ENCODE data around the gene SLC45A3. TPM values are rescaled to one million over a fixed set of nuclear protein-coding genes. Genes with fewer than 3 reads are reported as not detected.

The SLC45A3 gene
- total RNA-seq, 2 donors from 2014 or later: 0.64 to 5.1 TPM

- Mint-ChIP-seq H3K4me3 (peak overlapping the region; percentile 50), H3K27ac (no peak overlapping the region), H3K27me3 (no peaks in the 10 kb centered on the region), H3K4me1 (ENCODE audit: low read depth in 2 of 2) (no peaks in the 10 kb centered on the region), H3K9me3 (no peaks in the 10 kb centered on the region), H3K36me3 (no peaks in the 10 kb centered on the region)
- ATAC-seq (no peak), DNase-seq (ENCODE audit: low spot score) (no peak)
Measured at GRCh38 chr1:205690122-205690756, 9.9 kb upstream of the SLC45A3 start.

GRCh38 chr1:205689479-205689878 is 9.2 kb upstream of the SLC45A3 start:
- H3K36me3 Mint-ChIP-seq: no peaks in the 10 kb centered on the region
- no peaks in the 10 kb centered on the region for H3K27me3 Mint-ChIP-seq
- H3K27ac Mint-ChIP-seq: no peak overlapping the region
- H3K4me3 Mint-ChIP-seq: no peak overlapping the region
- H3K9me3 Mint-ChIP-seq: no peaks in the 10 kb centered on the region
- no peak for DNase-seq (ENCODE audit: low spot score)
- ATAC-seq: no peak
- H3K4me1 Mint-ChIP-seq (ENCODE audit: low read depth in 2 of 2): no peaks in the 10 kb centered on the region

- H3K4me3 Mint-ChIP-seq: no peak overlapping the region
- H3K27me3 Mint-ChIP-seq: no peaks in the 10 kb centered on the region
- H3K27ac Mint-ChIP-seq: no peak overlapping the region
- H3K4me1 Mint-ChIP-seq (ENCODE audit: low read depth in 2 of 2): no peaks in the 10 kb centered on the region
- H3K9me3 Mint-ChIP-seq: no peaks in the 10 kb centered on the region
- no peak for ATAC-seq
- no peaks in the 10 kb centered on the region for H3K36me3 Mint-ChIP-seq
- no peak for DNase-seq (ENCODE audit: low spot score)
Measured at GRCh38 chr1:205688171-205689080, 8.1 kb upstream of the SLC45A3 start.

GRCh38 chr1:205687242-205687641 is 6.9 kb upstream of the SLC45A3 start:
- DNase-seq (ENCODE audit: low spot score) (no peak), ATAC-seq (no peak)
- no peak overlapping the region for H3K27ac Mint-ChIP-seq
- H3K4me3 Mint-ChIP-seq: no peak overlapping the region
- no peaks in the 10 kb centered on the region for H3K9me3 Mint-ChIP-seq
- peaks cover 0 to 3% of the 10 kb centered on the region in 2 donors for H3K4me1 Mint-ChIP-seq (ENCODE audit: low read depth in 2 of 2)
- peaks cover 0 to 2% of the 10 kb centered on the region in 2 donors for H3K27me3 Mint-ChIP-seq
- no peaks in the 10 kb centered on the region for H3K36me3 Mint-ChIP-seq

- ATAC-seq (no peak), DNase-seq (ENCODE audit: low spot score) (no peak)
- no peaks in the 10 kb centered on the region for H3K9me3 Mint-ChIP-seq
- H3K27me3 Mint-ChIP-seq: peaks cover 10 to 15% of the 10 kb centered on the region in 2 donors
- peaks cover 23 to 24% of the 10 kb centered on the region in 2 donors for H3K4me1 Mint-ChIP-seq (ENCODE audit: low read depth in 2 of 2)
- H3K4me3 Mint-ChIP-seq: peak overlapping the region; percentile 75
- H3K36me3 Mint-ChIP-seq: no peaks in the 10 kb centered on the region
- H3K27ac Mint-ChIP-seq: peak overlapping the region in 1 of 2 donors; percentile 37
Measured at GRCh38 chr1:205681364-205681763, 1.1 kb upstream of the SLC45A3 start.

- H3K4me1 Mint-ChIP-seq (ENCODE audit: low read depth in 2 of 2): peaks cover 23 to 28% of the 10 kb centered on the region in 2 donors
- DNase-seq (ENCODE audit: low spot score): no peak
- peak overlapping the region; percentile 82 for H3K4me3 Mint-ChIP-seq
- no peak for ATAC-seq
- no peaks in the 10 kb centered on the region for H3K36me3 Mint-ChIP-seq
- peaks cover 10 to 15% of the 10 kb centered on the region in 2 donors for H3K27me3 Mint-ChIP-seq
- no peaks in the 10 kb centered on the region for H3K9me3 Mint-ChIP-seq
- peak overlapping the region in 1 of 2 donors; percentile 35 for H3K27ac Mint-ChIP-seq
Measured at GRCh38 chr1:205678286-205679111, 1.8 kb downstream of the SLC45A3 start.

DNA sequence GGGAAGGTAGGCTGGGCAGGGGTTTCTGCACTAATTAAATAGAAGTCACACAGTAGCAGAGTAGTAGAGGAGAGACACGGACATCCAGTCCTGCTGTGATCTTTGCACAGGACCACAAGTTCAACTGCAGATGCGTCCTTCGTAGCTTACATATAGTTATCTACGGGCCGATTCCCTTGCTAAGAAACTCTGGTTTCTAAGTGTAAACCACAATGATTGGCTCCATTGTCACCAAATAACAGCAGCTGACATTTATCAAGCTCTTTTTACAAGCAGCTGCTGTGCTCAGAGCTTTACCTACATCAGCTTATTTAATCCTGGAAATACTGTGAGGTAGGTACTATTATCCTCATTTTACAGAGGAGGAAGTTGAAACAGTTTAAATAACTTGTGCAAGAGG is 3.1 kb downstream of the SLC45A3 start:
- DNase-seq (ENCODE audit: low spot score) (no peak), ATAC-seq (no peak)
- Mint-ChIP-seq H3K27me3 (peaks cover 10 to 13% of the 10 kb centered on the region in 2 donors), H3K9me3 (no peaks in the 10 kb centered on the region), H3K4me3 (peak overlapping the region; percentile 30), H3K4me1 (ENCODE audit: low read depth in 2 of 2) (peaks cover 20 to 28% of the 10 kb centered on the region in 2 donors), H3K27ac (no peak overlapping the region), H3K36me3 (no peaks in the 10 kb centered on the region)

GRCh38 chr1:205676597-205676996 is 3.7 kb downstream of the SLC45A3 start:
- DNase-seq (ENCODE audit: low spot score) (no peak), ATAC-seq (no peak)
- Mint-ChIP-seq H3K36me3 (no peaks in the 10 kb centered on the region), H3K4me1 (ENCODE audit: low read depth in 2 of 2) (peaks cover 20 to 28% of the 10 kb centered on the region in 2 donors), H3K27ac (peak overlapping the region in 1 of 2 donors; percentile 49), H3K27me3 (peaks cover 10 to 12% of the 10 kb centered on the region in 2 donors), H3K9me3 (no peaks in the 10 kb centered on the region), H3K4me3 (no peak overlapping the region)

DNA sequence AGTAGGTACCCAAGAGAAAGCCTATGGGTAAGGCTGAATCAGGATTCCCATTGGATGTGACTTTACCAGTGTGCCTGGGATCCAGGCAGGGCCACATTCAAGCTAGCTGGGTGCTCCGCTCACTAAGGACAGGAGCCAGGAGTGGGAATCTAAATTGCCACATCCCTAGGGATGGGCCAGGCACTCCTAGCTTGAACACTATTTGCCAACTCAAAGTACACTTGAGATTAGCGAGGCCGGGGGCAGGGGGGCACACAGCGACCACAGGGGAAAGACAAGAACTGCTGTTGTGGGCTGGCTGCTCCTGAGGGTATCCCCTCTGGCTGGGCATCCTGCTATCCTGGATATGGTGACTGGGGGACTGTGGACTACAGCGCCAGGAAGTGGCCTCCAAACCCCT is 4.3 kb downstream of the SLC45A3 start:
- DNase-seq (ENCODE audit: low spot score) (no peak), ATAC-seq (no peak)
- no peak overlapping the region for H3K4me3 Mint-ChIP-seq
- no peaks in the 10 kb centered on the region for H3K36me3 Mint-ChIP-seq
- H3K27ac Mint-ChIP-seq: peak overlapping the region in 1 of 2 donors; percentile 49
- H3K4me1 Mint-ChIP-seq (ENCODE audit: low read depth in 2 of 2): peaks cover 20 to 27% of the 10 kb centered on the region in 2 donors
- peaks cover 4 to 6% of the 10 kb centered on the region in 2 donors for H3K27me3 Mint-ChIP-seq
- no peaks in the 10 kb centered on the region for H3K9me3 Mint-ChIP-seq

DNA sequence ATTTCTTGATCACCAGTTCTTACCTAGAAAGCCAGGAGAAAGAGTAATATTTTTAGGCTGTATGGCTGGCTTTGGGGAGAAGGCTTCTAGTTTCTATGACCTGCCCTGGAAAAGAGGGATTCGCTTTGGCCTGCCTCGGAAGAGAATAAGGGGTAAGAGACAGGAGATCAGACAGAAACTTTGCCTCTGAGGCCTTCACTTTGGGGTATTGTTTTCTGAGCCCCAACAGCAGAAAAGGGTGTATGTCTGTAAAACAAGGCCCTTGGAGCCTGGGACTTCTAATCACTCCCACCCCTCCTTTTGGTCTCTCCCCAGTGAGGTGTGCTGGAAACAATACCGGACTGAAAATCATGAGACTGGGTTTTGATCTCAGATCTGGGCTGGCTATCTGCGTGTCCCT is 5.1 kb downstream of the SLC45A3 start:
- H3K27me3 Mint-ChIP-seq: peaks cover 0 to 3% of the 10 kb centered on the region in 2 donors
- no peaks in the 10 kb centered on the region for H3K36me3 Mint-ChIP-seq
- ATAC-seq (no peak), DNase-seq (ENCODE audit: low spot score) (no peak)
- H3K27ac Mint-ChIP-seq: peak overlapping the region in 1 of 2 donors; percentile 49
- H3K4me1 Mint-ChIP-seq (ENCODE audit: low read depth in 2 of 2): peaks cover 16 to 22% of the 10 kb centered on the region in 2 donors
- H3K4me3 Mint-ChIP-seq: no peak overlapping the region
- H3K9me3 Mint-ChIP-seq: no peaks in the 10 kb centered on the region

DNA sequence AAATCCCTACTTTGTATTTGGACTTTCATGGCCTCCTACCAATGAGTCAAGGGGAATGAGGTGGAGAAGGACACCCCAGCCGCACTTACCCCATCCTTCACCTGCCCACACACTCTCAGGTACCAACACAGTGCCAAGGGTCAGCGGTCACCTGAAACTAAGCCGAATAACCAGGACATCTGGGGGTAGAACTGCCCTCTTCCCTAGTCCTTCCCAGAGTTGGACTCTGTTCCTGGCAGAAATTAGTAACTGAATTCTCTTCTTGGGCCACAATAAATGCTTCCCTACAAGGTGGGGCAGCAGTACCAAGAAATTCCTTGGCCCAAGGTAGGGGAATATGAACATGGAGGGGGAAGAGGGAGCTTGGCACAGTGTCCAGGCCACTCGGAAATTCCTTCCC is 7.3 kb downstream of the SLC45A3 start:
- Mint-ChIP-seq H3K27ac (no peak overlapping the region), H3K9me3 (no peaks in the 10 kb centered on the region), H3K36me3 (no peaks in the 10 kb centered on the region), H3K27me3 (peaks cover 0 to 5% of the 10 kb centered on the region in 2 donors), H3K4me3 (no peak overlapping the region), H3K4me1 (ENCODE audit: low read depth in 2 of 2) (peaks cover 11 to 14% of the 10 kb centered on the region in 2 donors)
- DNase-seq (ENCODE audit: low spot score) (no peak), ATAC-seq (no peak)

GRCh38 chr1:205672395-205672889 is 7.9 kb downstream of the SLC45A3 start:
- H3K36me3 Mint-ChIP-seq: no peaks in the 10 kb centered on the region
- DNase-seq (ENCODE audit: low spot score) (no peak), ATAC-seq (no peak)
- H3K4me1 Mint-ChIP-seq (ENCODE audit: low read depth in 2 of 2): peaks cover 11 to 13% of the 10 kb centered on the region in 2 donors
- H3K4me3 Mint-ChIP-seq: no peak overlapping the region
- H3K27me3 Mint-ChIP-seq: peaks cover 0 to 5% of the 10 kb centered on the region in 2 donors
- H3K9me3 Mint-ChIP-seq: no peaks in the 10 kb centered on the region
- H3K27ac Mint-ChIP-seq: no peak overlapping the region

DNA sequence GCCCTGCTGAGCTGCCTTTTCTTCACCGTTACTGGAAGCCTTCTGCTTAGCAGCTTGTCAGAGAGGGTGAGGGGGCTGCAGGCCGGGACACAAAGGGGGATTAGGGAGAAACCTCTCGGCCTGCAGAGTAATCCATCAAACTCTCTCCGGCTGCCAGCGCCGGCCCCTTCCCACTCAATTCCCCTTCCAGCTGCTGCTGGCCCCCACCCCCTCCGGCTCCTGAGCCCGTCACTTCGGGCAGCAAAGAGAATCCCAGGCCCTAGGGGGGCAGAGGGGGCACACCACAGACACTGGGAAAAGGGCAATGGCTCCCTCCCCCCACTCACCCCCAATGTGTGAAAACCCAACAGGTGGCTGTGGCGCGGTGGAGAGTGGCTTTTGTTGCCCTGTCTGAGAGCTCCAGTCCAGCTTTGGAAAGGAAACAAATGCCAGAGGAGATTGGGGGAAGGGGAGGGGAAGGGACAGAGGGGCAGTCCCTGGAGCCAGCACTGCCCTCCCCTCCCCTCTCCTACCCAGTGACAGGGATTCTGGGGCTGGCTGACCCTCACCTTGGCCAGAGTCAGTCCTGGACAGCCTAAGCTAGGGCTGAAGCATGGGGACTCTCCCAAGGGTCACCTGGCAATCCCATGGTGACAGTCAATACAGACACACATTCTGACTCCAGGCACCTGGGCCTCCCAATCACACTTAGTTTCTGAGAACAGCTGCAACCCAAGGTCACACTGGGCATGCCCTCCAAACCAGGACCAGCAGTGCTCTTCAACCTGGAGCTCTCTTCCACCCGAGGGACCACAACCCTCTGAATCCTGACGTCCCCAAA is 9.5 kb downstream of the SLC45A3 start:
- no peak overlapping the region for H3K27ac Mint-ChIP-seq
- H3K27me3 Mint-ChIP-seq: peaks cover 0 to 5% of the 10 kb centered on the region in 2 donors
- no peaks in the 10 kb centered on the region for H3K9me3 Mint-ChIP-seq
- no peak for ATAC-seq
- H3K4me1 Mint-ChIP-seq (ENCODE audit: low read depth in 2 of 2): peaks cover 0 to 3% of the 10 kb centered on the region in 2 donors
- no peak for DNase-seq (ENCODE audit: low spot score)
- H3K4me3 Mint-ChIP-seq: no peak overlapping the region
- H3K36me3 Mint-ChIP-seq: no peaks in the 10 kb centered on the region

Data from natural killer cell treated with Interleukin-12 subunit alpha and Interleukin-12 subunit beta and Interleukin-15 and Interleukin-18, amount 100 ng/mL, for 72 hours (primary cell).